SK-MEL-5 (cell line): Measurements from ENCODE around the gene SAMHD1. TPM values are rescaled to one million over a fixed set of nuclear protein-coding genes. Genes with fewer than 3 reads are reported as not detected.
"Not testable (repeated sequence)": the region's sequence is repeated elsewhere in the genome, so short reads cannot be mapped to it uniquely, and the experiment has no call there.

ENCODE experiments used
- DNase-seq: peaks from one replicate; pipeline ENCODE4 v3.0.0-alpha.2; 2016; ENCODE audit warnings: low read depth, low spot score
- in situ Hi-C: cut with HindIII; loops from 2 replicates; pipeline ENCODE4 v1.10.0; 2016; ENCODE audit warnings: low sequenced_read_pairs, high pct_unique_total_duplicates, low pct_unique_long_range_greater_than_20kb
- total RNA-seq: library from RNA; depleted of rRNA; stranded (reverse); fragments of >200 nt; shearing (Covaris generic); gene quantifications from 2 replicates; pipeline ENCODE4 v1.2.3, GENCODE V29; 2014

The SAMHD1 gene
- total RNA-seq, 1 experiment from 2014 or later: 17.5 TPM

GRCh38 chr20:36962354-36962941, 10.9 kb upstream of the SAMHD1 start:
- DNase-seq, in situ Hi-C loops: not testable (repeated sequence)

GRCh38 chr20:36959242-36959641, 7.7 kb upstream of the SAMHD1 start:
- DNase-seq: no peak
- in situ Hi-C loops: no loop called here

GRCh38 chr20:36957875-36958667, 6.6 kb upstream of the SAMHD1 start:
- in situ Hi-C loops: no loop called here
- no peak for DNase-seq

- in situ Hi-C loops: no loop called here
Measured at GRCh38 chr20:36956674-36957073, 5.2 kb upstream of the SAMHD1 start.

GRCh38 chr20:36956016-36956415, 4.5 kb upstream of the SAMHD1 start:
- no peak for DNase-seq
- in situ Hi-C loops: no loop called here

More at GRCh38 chr20:36956674-36957073, 5.2 kb upstream of the SAMHD1 start:
- no peak for DNase-seq

GRCh38 chr20:36951979-36952738, 651 bp upstream of the SAMHD1 start:
- no peak for DNase-seq
- in situ Hi-C loops: no loop called here

- in situ Hi-C loops: no loop called here
- peak; percentile 36 for DNase-seq
Measured at GRCh38 chr20:36950414-36951197, 902 bp downstream of the SAMHD1 start.

- no peak for DNase-seq
- in situ Hi-C loops: no loop called here
Measured at GRCh38 chr20:36941401-36941835, 10.1 kb downstream of the SAMHD1 start.

GRCh38 chr20:36937402-36937770, 14.1 kb downstream of the SAMHD1 start:
- in situ Hi-C loops: no loop called here
- DNase-seq: no peak

GRCh38 chr20:36936761-36937401, 14.6 kb downstream of the SAMHD1 start:
- in situ Hi-C loops: not testable (repeated sequence)
- peak; percentile 50 for DNase-seq

- DNase-seq: no peak
- in situ Hi-C loops: no loop called here
Measured at GRCh38 chr20:36936341-36936740, 15.2 kb downstream of the SAMHD1 start.

GRCh38 chr20:36933571-36933970, 17.9 kb downstream of the SAMHD1 start:
- in situ Hi-C loops, DNase-seq: not testable (repeated sequence)

- in situ Hi-C loops: no loop called here
- peak; percentile 15 for DNase-seq
Measured at GRCh38 chr20:36932476-36933426, 18.8 kb downstream of the SAMHD1 start.

- in situ Hi-C loops: not testable (repeated sequence)
Measured at GRCh38 chr20:36932067-36932466, 19.4 kb downstream of the SAMHD1 start.

GRCh38 chr20:36929691-36930090, 21.8 kb downstream of the SAMHD1 start:
- DNase-seq: no peak
- in situ Hi-C loops: no loop called here

More at GRCh38 chr20:36932067-36932466, 19.4 kb downstream of the SAMHD1 start:
- DNase-seq: not testable (repeated sequence)

GRCh38 chr20:36929290-36929689, 22.2 kb downstream of the SAMHD1 start:
- in situ Hi-C loops: no loop called here
- DNase-seq: no peak
